Stomach (tissue), 4 donors: Measurements from ENCODE around the gene EPHB1.

Experiments used
- CTCF ChIP-seq, 7 experiments: fragments of 450-650 bp in 4 of 7; fragments of 200-600 bp in 3 of 7; sonication (generic) in 3 of 7; IDR thresholded peaks; one replicate each; pipeline ENCODE4 v1.5.1; 2016 to 2019; ENCODE audit warnings: antibody characterized with exemption in 7 of 7, control low read depth in 2 of 7, mild to moderate bottlenecking in 1 of 7
- POLR2A ChIP-seq, 4 donors: fragments of 450-650 bp; IDR thresholded peaks; one replicate each; pipeline ENCODE4 v1.6.1; 2016; ENCODE audit warnings: antibody characterized with exemption in 4 of 4, control low read depth in 2 of 4, mild to moderate bottlenecking in 1 of 4, moderate library complexity in 1 of 4

- TF ChIP-seq CTCF (IDR thresholded peaks at IDR 0.05), result no peak
- TF ChIP-seq POLR2A (IDR thresholded peaks at IDR 0.05), result no peak
Observed at GRCh38 chr3:134917631-134918030, 122.6 kb downstream of the EPHB1 start.
